SIG-M5 treated with dmso at 0.1 percent for 504 hours (cell line): Measurements from ENCODE around the gene PLP2.

Source experiments
- DNase-seq: peaks from one replicate; lab custom pipeline; 2025; ENCODE audit not compliant: unreplicated experiment; lab: John Stamatoyannopoulos, UW

PLP2 gene

DNA sequence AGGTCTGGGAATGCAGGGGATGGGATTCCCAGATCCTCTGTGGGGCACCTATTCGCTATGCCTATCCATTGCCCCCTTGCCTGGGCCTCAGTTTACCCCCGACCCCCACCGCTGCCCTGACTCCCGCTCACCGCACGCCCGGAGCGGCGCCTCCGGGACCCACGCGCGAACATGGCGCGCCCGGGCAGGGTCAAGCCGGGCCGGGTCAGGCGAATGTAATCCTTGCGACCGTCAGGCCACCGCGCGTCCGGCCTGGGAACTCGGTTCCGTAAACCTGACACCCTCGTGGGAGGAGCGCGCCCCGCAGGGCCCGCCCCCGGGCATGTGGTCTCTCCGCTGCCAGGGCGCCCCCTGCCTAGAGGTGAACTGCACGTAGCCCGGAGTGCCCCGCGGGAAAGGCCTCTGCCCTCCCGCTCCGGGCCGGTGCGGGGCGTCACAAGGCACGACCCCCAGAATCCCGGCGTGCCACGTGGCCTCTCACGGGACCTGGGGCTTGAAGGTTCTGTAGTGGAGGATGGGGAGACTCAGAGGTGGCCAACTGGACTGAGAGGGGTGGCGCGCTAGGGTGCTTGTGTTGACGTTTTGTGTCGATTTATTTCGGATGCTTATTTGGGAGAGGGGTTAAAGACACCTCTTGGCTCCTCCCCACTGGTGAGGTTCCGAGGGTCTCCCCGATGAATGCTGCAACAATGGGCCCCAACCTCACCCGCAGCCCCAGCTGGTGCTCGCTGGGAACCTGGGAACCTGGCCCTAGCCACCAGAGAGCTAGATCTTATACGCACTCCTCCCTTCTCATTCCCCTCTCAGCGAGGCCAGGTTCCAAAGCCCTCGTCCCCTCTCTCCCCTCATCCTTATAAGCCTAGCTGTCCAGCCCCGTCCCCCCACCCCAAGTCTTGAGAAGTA, 14.7 kb downstream of the PLP2 start, which contains the start of gene PRICKLE3:
Gene PRICKLE3 (minus strand): TSS at position 249 of the 903 bp plus-strand sequence. CDS start 76 bp downstream, at position 173.
- DNase-seq, result peak; percentile 60

DNA sequence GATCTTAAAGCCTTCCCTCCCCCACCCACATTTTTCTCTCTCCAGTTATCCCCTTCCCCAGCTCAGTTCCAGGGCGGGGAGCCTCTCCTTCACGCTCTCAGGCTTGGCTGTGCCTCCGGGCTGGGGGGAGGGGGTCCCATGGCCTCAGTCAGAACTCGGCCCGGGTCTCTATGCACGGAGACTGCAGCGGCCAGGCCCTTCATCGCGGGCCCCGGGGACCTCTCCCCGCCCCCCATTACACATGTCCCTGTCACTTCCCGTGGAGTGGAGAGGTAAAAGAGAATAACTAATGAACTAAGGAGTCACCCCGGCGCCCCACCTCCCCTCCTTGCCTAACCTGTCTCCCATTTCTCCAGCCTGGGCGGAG, 15.3 kb downstream of the PLP2 start:
- DNase-seq, result no peak

DNA sequence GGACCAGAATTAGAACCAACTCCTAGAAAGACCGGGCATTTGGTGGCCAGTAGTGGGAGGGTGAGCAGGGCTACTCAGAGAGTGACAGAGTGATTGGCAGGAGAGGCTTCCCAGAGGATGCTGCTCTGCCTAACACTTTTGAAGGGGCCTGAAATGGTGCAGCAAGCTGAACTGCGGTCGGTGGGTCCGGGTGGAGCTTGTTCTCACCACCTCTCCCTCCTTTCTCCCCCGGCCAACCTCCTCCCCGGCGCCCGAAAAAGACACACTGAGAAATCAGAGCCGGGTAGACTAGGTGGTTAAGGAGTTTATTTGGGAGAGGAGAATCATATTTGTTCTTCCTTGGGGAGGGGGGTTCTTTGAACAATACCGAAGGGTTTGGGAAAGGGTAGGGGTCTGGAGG, 15.8 kb downstream of the PLP2 start:
- DNase-seq, result no peak

DNA sequence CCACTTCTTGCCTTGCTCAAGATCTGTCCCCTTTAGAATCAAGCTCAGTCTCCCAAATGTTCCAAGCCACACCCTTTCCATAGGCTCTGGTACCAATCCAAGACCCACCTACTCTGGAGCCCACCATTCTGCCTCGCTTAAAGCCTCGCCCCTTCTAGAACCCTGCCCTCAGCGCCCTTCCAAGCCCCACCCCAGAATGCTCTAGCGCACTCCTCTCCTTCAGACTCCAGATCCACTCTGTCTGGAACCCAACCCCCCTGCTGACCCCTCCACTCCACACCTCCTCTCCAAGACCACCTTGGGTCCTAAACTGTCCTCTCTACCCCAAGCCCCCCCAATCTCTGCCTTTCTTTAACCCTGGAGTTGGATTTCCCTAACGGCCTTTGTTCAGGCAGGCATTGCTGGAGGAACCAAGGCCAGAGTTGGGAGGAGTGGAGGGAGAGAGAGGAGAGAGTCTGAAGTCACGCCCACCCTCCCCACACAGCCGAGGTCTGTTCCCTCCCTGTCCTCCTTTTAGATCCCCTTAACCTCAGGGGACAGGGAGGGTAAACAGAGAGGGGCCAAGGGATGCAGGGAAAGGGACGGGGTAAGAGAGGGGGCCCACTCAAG, 16.9 kb downstream of the PLP2 start:
- no peak for DNase-seq

DNA sequence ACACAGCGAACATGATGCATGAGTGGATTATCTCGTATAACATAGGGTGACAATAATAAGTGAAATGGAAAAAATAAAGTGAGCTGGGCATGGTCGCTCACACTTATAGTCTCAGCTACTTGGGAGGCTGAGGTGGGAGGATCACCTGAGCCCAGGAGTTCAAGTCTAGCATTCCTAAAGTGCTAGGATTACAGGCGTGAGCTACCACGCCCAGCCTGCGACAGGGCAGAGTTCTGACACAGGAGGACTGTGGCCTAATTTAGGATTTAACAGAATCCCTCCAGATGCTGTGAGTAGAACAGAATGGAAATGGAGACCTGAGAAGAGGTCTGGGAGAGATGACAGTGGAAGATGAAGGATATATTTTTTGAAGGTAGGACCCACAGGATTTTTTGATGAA, 17.9 kb downstream of the PLP2 start:
- DNase-seq, result no peak

DNA sequence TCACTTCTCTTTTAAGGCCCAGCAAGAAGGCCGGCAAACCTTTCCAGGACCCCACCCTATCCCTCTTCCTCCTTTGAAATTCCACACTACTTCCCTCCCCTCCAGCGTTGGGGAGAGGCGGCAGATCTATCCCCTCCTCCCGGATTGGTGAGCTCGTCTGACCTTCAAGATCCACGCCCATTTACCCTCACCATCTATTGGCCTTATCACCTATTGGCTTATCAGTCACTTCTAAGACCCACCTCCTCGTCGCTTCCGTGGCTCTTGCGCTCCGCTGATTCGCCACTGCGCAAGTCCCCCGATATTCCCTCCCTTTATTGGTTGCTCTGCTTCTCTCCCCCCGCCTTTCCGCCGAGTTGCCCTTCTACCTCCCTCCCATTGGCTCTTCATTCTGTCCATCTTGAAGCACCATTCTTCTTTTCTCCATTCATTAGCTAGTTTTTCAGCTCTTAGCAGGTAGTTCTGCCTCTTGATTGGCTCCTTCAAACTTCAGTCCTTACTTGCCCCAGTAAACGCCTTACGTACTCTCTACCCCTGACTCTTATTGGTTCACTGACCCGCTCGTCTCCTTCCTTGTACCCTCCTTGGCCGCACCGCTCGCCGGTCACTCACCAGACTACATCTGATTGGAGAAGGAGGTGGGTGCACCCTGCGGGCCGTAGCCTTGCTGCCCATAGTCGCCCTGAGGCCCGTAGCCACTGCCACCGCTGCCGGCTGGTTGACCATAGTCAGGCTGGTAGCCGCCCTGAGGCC, 19.3 kb downstream of the PLP2 start:
- DNase-seq, result peak; percentile 100

DNA sequence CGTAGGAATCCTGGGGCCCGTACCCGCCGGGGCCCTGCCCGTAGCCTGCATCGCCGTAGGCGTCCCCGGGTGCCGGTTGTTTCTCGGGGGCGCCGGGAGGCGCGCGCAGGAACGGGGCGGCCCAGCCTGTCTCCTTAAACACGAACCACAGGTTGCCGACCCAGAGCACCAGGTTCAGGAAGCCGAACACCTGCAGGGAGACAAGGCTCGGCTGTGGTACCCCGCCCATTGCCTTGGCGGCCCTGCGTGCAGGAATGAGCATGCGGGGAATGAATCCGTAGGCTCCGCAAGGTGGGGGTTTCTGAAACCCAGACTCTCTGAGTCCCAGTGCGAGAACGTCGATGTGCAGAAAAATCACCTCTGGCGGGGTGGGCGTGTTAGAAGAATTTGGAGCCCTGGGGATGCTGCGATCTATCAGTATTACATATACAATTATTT, 19.9 kb downstream of the PLP2 start:
- no peak for DNase-seq

DNA sequence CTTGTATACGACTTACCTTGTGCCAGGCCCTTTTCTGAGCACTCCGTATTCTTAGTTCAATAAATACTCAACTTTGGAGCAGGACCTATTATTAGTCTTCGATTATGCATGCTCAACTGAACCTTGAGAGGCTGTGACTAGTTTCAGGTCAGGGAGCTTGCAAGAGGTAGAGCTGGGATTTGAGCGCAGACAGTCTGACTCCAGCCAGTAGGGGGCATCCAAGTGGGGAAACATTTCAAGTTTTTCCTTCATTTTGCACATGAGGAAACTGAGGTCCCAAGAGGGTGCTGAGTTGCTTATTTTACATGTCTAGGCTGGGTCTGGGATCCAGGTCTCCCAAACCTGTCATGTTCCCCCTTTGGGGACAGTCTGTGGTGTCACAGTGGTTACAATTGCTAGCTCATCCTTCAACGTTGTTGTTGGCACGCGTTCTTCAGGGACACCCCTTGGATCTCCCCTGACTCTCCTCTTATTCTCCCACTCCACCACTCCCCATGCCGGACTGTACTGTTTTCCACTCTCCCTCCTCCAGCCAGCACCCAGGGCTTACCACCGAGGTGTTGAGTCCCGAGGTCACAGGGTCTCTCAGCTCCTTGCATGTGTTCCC, 21.1 kb downstream of the PLP2 start:
- DNase-seq, result peak; percentile 20

DNA sequence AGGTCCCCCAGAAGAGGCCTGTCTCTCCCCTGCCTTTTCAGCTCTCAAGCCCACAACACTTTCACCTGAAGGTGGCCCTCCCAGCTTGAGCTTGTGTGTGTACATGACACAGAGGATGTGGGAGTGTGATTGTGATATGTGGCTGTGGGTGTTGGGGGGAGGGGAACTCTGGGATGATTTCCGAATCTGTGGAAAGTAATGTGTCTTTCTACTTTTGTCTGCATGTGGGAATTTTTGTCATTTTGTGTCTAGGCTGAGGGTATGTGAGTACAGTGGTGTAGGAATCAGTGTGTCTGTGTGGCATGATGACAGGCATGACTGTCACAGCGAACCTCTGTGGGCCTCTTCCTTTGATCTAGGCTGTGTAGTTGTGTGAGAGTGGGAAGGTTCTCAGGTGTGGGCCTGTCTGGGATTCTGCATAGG, 21.9 kb downstream of the PLP2 start:
- DNase-seq, result no peak

DNA sequence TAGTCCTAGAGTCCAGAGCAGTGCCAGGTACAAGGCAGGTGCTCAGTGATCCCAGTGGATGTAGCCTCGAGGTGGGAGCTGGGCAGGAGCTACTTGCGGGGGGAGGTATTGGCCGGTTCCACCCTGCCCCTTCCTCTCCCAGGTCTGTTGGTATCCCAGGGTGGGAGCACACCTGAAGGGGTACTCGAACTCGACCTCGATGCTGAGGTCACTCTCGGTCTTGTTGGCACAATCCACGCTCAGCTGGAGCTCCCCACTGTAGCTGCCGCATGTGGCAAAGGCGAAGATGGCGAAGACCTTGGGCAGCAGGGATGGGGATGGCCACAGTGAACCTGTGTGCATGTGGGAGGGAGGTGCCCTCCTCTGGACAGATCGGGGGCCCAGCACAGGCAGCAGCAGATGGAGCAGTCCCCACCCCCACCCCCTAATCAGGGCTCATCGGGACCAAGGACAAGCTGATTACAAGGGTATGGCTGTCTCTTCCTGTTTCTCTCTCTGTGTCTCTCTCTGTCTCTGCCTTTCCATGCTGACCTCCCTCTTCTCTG, 25.9 kb downstream of the PLP2 start:
- DNase-seq, result no peak

DNA sequence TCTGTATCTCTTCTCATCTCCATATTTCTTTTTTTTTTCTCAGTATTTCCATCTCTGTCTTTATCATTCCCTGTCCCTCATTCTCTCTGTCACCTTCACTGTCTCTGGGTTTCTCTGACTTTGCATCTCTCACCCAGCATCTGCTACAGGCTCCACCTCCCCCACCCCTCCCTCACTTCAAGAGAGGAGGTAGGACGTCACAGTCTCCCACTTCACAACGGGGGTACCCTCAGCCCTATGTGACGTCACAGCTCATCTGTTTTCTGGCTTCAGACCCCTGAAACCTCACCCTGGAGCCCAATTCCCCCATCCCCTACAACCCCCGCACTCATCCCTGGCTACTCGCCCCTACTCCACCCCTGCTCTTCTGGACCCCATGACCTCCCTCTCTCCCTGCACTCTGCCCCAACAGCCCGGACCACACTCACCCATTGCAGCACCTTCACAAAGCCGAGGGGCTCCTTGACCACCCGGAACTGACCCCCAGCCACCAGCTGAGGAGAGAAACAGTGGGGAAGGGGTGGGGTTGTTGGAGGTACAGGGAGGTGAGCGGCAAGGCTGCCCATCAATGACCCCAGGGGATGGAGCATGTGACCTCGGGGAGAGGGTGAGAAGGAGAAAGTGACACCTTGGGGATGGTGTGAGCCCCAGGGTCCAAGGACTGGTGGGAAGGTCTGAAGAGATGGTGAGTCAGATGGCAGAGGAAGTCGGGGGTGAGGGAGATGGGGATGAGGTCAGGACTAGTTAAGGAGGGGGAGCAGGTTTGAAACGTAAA, 27.0 kb downstream of the PLP2 start:
- no peak for DNase-seq

DNA sequence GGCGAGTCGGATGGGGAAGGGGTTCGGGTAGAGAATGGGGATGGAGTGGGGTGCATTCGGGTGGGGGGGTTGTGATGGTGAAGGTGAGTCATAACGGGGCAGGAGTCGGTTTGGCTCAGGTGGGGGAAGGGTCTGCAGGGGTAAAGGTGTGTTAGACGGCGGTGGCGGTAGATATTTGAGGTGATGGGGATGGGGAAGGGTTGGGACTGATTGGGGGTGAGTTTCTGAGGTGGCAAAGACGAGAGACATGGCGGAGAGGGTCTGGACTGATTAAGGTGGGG, 27.6 kb downstream of the PLP2 start:
- DNase-seq, result no peak

DNA sequence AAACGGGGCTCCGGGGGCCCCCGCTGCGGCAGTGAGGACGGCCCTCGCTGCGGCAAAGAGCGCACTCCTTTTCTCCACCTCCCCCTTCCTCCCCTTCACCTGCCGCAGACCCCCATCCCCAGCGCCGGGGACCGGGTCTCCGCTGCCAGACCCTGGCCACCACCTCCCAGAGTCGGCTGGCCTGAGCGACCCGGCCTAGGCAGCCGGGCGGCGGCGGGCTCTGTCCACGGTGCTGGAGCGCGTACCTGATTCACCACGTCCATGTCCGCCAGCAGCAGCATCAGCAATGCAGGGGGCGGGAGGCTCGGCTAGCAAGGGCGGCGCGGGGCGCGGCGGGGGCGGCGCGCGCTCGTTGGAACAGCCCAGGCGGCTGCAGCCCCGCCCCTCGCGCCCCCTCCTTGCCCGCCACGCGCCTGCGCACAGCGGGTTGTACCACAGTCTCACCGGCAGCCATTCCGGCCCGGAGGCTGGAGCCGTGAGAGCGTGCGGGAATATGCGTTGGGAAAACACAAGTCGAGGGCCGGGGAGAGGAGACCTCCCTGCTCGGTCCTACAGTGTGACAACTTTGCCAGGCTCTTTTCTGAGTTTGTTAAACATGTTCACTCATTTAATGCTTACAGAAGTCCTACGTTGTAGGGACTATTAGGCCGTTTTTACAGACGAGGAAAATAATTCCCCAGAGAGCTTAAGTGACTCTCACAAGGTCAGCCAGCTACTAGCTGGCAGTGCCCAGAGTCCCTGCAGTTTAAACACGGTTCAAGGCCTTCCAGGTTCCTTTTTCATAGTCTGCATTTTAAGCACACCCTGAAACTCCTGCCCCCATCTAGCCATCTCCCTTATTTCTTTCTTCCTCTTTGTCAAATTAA, 28.4 kb downstream of the PLP2 start, which contains the start of gene SYP:
Gene SYP (minus strand): TSS at position 288 of the 866 bp plus-strand sequence. CDS start 7 bp downstream, at position 281.
- DNase-seq, result peak; percentile 81

DNA sequence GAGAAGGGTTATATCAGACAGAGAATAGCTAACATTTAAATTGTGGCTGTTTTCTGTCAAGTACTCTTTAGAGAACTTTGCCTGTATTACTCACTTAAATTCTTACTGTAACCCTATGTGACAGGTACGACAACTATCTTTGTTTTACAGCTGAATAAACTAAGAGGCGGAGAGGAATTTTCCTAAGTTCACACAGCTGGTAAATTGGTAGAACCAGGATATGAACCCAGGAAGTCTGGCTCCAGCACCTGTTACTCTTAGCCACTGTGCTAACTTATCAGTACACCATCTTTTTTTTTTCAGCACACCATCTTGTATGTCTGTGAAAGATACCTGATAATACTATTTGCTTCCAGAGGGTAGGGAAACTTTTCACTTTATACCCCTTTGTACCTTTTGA, 30.3 kb downstream of the PLP2 start:
- no peak for DNase-seq

DNA sequence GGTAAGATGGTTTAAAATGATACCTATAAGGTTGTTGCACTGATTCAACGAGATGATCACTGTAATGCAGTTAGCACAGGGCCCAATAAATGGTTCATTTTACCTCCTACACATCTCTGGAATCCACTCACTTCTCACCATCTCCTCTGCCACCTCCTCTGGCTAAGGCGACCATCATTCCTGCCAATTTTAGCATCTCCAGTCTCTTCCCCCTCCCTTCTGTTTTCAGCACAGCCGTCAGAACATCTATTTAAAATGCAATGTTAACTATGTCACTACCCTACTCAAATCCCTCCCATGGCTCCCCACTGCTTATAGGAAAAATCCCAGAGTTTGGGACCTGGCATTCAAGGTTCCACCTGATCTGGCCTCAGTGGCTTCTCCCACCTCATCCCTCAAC, 31.8 kb downstream of the PLP2 start:
- DNase-seq, result no peak

DNA sequence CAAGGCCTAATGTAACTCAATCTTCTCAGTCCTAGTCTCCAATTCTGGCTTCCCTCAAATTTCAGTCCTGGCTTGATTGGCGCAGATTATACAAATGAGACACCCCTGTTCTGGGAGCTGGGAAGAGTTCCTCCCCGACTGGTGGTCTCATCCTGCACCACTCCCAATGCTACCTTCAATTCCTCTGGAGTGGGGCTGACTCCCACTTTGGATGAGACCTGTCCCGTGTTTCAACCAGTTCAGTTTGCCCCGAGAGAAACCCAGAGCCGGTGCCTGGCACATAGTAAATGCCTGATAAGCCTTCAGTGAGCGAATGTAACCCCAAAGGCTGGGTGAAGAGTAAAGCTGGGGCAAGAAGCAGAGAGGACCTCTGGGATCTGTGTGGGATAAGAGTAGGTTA, 32.3 kb downstream of the PLP2 start:
- no peak for DNase-seq

DNA sequence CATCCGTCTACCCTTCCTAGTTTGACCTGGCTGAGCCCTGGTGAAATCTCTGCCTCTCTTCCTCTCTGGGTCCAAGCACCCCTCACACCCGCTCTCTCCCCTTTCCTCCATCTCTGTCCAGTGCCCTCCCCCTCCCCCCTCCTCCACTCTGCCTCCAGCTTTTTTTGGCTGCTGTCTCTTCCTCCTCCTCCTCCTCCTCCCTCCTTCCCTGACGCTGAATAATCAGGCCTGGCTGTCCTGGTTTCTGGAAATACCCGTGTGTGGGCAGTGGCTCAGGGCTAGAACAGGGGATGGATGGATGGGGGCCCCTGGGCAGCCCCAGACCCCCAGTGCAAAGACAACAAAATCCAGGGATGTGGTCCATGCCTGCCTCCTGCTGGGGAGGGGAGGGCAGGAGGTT, 33.0 kb downstream of the PLP2 start:
- no peak for DNase-seq

DNA sequence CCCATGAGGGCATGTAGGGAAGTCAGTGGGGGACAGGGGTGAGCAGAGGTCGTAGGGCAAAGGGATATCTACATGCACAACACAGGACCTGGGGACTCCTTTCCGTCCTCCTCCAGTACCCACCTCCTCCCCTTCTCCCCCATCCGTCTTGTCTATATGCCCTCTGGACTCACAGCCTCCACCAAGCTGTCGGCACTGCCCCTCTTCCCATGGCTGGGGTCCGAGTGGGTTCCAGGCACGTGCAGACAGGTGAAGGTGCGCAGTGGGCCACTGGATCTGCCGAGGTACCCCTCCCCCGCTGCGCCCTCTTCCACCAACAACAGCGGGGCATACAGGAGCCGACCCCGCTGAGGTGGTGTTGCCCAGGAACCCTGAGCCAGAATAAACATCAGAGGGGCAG, 33.7 kb downstream of the PLP2 start:
- DNase-seq, result no peak

DNA sequence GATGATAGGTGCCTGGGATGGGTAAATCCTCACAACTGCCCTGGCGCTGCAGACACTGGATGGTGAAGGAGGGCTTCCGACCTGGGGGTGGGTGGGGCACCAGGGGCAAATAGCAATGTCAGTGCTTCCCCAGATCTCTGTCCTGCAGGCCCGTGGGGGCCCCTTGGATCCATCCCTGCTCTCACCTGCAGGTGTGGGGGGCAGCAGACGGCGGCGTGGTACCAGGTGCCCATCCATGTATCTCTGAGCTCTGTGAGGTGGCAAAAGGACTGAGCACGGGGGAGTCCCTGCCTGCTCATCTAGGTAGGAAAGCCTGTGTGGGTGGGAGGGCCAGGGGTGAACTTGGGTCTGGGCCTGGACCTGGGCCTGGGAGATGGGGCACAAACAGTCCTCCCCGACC, 34.8 kb downstream of the PLP2 start:
- no peak for DNase-seq
